Stimulated activated CD4-positive, alpha-beta T cell treated with anti-CD3 and anti-CD28 coated beads, Interleukin-2, amount 100 ng/mL, for 4 hours (primary cell): ENCODE measurements around the gene UBAC2.
"Not testable (repeated sequence)": the region's sequence is repeated elsewhere in the genome, so short reads cannot be mapped to it uniquely, and the experiment has no call there.

Source experiments
- DNase-seq: peaks from one replicate; pipeline ENCODE4 v3.0.0-alpha.2; 2020; ENCODE audit warnings: low read depth

UBAC2 gene

GRCh38 chr13:99249178-99249577 lies 48.5 kb downstream of the UBAC2 start:
- not testable (repeated sequence) for DNase-seq

DNA sequence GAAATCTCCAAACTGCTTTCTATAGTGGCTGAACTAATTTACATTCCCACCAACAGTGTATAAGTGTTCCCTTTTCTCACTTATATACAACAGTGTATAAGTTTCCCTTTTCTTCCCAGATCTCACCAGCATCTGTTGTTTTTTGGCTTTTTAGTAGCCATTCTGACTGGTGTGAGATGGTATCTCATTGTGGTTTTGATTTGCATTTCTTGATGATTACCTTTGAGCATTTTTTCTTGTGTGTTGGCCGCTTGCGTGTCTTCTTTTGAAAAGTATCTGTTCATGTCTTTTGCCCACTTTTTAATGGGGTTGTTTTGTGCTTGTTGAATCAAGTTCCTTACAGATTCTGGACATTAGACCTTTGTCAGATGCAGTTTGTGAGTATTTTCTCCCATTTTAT lies 49.0 kb downstream of the UBAC2 start:
- not testable (repeated sequence) for DNase-seq

DNA sequence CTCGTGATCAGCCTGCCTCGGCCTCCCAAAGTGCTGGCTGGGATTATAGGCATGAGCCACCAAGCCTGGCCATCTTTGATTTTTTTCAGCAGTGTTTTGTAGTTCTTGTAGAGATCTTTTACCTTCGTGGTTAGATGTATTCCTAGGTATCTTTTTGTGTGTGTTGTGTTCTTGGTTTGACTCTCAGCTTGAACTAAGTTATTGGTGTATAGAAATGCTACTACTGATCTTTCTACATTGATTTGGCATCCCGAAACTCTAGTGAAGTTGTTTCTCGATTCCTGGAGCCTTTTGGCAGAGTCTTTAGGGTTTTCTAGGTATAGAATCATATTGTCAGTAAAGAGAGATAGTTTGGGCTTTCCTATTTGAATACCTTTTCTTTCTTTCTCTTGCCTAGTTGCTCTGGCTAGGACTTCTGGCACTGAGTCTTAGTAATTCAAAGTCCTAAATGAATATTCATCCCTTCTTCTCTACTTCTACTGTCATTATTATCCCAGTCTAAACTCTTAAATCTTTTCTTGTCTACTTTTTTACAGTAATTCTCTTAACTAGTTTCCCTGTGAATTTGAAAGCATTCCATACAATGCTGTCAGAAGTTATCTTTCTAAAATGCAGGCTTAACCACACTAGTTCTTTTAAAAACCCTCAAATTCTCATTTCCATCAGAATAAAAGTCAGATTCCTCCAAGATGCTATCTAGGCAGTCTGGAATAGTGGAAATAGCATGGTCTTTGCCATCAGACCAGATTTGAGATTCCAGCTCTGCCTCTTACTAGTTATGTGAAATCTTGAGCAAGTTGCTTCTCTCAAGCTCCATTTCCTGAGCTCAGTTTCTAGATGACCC lies 50.5 kb downstream of the UBAC2 start:
- DNase-seq = no peak

- no peak for DNase-seq
These were observed 51.3 kb downstream of the UBAC2 start for GRCh38 chr13:99251921-99252320.

- no peak for DNase-seq
These were observed 54.2 kb downstream of the UBAC2 start for GRCh38 chr13:99254830-99255229.

DNA sequence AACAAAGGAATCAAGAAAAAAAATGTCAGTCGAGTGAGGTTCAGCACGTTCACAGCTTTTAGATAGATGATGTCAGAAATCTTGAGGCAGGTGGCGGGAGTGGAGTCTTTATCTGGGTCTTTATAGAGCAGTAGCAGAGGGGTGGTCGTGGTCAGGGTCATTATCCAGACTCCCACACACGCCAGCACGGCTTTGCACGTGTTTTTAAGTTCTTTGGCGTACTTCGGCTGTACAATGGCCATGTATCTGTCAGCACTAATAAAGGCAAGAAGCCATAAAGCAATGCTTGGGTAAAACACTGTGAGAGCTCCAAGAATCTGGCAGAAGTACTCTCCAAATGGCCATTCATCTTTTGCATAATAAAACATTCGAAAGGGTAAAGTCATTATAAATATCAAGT lies 54.6 kb downstream of the UBAC2 start:
- no peak for DNase-seq

GRCh38 chr13:99256283-99256682 lies 55.6 kb downstream of the UBAC2 start:
- DNase-seq = no peak

DNA sequence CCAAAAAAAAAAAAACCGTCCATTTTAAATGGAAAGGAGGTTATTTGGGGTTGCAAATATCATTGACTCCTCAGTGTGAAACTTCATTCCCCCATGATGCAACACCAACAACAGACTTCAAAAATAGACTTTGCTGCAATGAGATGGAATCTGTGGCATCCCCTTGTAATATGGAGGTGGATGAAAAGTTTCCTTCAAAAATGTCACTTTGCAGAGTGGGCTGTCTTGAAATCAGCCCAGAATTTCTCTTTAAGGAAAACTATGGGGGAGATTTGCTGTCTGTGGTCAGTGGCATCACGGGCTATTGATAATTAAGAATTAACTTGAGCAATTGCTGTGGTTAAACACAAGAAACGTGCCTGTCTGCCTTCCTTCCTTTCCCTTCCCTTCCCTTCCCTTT lies 56.1 kb downstream of the UBAC2 start:
- no peak for DNase-seq

GRCh38 chr13:99257291-99257690 lies 56.6 kb downstream of the UBAC2 start:
- no peak for DNase-seq

- DNase-seq = no peak
These were observed 57.7 kb downstream of the UBAC2 start, which contains the start of gene GPR18 for GRCh38 chr13:99258210-99258860. GPR18 (minus strand) TSS chr13:99258379; CDS start chr13:99255872, 2,507 bp downstream.

GRCh38 chr13:99258946-99259345 lies 58.3 kb downstream of the UBAC2 start:
- DNase-seq = no peak

DNA sequence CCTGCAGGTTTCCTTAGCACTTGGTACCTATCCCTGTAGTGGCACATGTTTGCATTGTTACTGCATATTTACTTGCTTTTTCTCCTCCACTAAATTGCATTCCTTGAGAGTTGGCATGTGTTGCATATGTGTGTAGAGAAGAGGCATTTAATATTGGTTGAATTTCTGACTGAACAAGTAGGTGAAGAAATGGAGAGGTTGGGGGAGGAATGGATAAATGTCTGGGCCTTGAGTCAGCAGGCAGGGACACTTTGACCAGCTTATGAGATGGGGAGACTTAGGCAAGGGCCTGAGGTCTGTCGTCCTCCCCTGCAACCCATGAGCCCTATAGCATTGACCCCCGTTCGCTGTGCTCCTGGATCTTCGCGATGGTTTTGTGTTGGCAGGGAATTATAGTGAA lies 59.6 kb downstream of the UBAC2 start:
- DNase-seq = no peak

DNA sequence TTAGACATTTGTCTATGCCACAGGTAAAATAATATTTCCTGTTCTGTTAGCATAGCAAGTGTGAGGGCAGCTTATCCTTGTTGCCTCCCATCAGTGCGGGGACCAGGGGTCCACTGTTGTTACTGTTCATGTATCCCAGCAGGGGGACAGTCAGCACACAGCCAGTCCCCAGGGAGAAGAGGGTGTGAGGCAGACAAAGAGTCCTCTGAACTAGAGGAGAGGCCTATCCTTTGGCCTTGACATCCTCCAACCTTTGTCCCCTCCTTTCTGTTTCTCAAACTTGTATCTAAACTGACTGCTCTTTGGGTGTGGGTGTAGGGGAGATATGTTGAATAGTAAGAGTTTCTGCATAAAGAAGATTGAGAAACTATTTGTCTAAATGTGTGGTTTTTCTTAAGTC lies 60.4 kb downstream of the UBAC2 start:
- no peak for DNase-seq

DNA sequence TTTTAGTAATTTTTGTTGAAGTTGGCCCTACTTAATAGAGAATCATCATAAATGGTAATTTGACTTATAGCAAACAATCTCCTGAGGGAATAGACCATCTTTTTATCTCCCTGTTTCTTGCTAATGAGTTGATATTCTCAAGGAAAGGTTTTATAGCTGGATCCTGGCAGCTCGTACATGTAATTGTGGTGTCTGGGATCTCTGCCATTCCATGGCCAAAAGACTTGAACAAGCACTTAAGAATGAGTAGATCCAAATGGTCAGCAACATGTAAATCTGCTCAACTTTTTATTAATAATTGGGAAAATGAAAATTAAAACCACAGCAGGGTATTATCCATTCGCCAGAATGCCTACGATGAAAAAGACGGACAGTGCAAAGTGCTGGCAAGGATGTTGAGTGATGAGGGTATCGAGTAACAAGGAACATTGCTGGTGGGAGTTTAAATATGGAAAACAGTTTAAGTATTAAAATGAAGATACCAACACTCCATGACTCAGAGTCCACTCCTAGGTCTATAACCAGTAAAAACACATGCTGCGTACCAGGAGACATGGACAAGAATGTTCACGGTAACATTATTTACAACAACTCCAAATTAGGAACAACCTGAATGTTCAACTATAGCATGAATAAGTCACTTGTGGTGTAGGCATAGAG lies 62.6 kb downstream of the UBAC2 start:
- no peak for DNase-seq

- no peak for DNase-seq
These were observed 63.4 kb downstream of the UBAC2 start for GRCh38 chr13:99264051-99264450.

- DNase-seq = no peak
These were observed 64.6 kb downstream of the UBAC2 start for GRCh38 chr13:99265162-99265800.

DNA sequence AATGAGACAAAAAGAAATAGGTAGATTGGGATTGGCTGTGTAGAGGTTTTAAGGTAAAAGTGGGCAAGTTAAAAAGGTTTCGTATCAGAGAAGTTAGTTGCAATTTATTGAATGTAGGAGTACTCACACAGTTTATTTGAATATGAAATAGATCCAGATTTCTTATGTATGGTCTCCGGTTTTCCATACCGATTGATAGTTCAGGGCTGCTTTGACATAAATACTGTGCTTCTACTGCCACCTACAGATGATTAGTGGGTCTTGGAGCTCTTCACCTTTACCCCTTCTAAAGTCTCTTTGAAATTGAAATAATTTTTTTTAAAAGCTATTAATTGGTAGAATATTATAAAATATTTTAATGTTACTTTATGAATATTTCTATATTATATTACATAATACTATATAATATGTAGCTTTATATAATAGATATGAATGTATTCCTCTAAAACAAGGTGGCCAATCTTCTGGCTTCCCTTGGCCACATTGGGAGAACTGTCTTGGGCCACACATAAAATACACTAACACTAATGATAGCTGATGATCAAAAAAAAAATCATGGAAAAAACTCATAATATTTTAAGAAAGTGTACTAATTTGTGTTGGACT lies 65.3 kb downstream of the UBAC2 start:
- DNase-seq = no peak

GRCh38 chr13:99266827-99267226 lies 66.2 kb downstream of the UBAC2 start:
- no peak for DNase-seq

DNA sequence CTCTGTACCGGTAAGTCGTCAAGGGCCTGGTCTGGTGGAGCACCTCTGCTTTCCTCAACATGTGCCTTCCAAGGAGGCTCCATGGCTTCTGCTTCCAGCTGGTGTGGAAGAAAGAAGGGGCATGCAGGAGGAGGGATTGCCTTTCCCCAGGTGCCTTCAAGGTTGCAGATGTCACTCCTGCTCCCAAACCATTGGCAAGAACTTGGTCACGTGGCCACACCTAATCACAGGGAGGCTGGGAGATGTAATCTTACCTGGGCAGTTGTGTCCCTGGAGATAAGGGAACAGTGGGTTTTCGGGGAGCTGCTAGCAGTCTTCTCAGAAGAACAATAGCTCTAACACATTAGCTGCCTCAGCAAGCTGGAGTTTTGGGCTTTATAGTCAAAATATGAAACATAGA lies 67.3 kb downstream of the UBAC2 start:
- no peak for DNase-seq

DNA sequence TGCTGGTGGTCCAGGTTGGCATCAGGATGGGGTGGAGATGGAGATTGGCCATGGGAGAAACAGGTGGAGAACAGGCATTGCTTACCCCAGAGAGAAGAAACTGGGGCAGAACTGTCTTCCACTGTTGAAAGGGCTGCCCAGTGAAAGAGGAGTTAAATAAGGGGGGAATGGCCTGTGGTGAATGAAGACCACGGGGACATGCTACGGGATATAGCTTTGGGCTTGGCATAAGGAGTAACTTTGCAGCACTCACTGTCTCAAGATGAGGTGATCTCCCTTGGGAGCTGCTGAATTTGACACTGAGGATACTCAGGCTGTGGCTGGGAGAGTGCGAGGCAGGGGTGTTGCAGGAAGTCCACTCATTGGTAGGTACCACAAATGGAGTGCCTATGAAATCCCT lies 68.2 kb downstream of the UBAC2 start:
- no peak for DNase-seq

DNA sequence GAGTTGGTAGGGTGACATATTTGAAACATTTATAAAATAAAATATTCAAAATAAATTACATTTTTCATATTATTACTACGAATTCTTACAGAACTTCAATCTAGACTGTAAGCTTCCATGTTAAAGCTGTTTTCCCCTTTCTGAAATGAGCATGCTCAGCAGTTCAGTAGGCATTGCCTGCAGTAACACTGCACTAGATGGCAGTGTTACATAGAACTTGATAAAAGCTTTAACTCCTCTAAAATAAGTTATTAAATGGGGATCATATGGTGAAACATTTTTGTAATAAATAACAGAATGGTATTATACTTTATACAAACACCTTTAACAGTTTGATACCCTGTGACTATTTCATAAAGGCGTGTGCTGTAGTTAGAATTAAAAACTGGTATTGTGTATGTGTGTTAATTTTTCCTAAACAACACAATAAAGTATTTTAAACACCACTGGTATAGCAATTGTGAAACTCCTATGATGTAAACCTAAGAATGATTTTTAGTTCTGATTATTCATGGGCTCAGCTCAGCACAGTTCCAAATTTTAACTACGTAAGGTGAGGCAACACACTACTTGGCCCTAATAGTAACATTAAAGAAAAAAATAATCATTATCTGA lies 69.1 kb downstream of the UBAC2 start:
- peak; percentile 28 for DNase-seq

DNA sequence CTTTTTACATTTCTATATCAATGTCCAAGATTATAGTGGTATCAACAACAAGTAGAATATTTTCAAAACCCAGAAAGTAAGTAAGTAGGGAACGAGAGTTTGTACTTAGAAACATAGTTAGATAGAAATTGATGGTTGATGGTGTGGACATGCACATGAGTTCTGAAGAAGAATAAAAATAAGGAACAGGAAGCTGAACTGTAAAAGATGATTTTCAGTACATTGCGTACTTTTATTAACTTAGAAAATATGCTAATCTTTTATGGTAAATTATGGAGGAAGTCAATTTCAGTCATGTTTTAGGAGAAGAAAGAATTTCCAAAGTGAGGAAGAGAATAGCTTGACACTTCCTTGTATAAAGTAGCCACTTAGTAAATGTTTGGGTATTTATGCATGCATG lies 69.9 kb downstream of the UBAC2 start:
- DNase-seq = no peak
